Endothelial cell (in vitro differentiated cells): ENCODE measurements around the gene KRTAP2-1. TPM values are rescaled to one million over a fixed set of nuclear protein-coding genes. Genes with fewer than 3 reads are reported as not detected.
"Not testable (repeated sequence)": the region's sequence is repeated elsewhere in the genome, so short reads cannot be mapped to it uniquely, and the experiment has no call there.

Source experiments
- DNase-seq: peaks from one replicate; pipeline ENCODE4 v3.0.0; 2021; ENCODE audit warnings: low spot score
- H3K27ac Mint-ChIP-seq: one replicate; pipeline ENCODE4 v1.8.0; 2021; ENCODE audit warnings: mixed read lengths, inconsistent platforms; ENCODE audit not compliant: unreplicated experiment
- H3K27me3 Mint-ChIP-seq: one replicate; pipeline ENCODE4 v1.8.0; 2021; ENCODE audit warnings: mild to moderate bottlenecking, moderate library complexity, mixed read lengths, inconsistent platforms; ENCODE audit not compliant: unreplicated experiment
- H3K36me3 Mint-ChIP-seq: one replicate; pipeline ENCODE4 v1.8.0; 2021; ENCODE audit warnings: mild to moderate bottlenecking, low read depth, mixed read lengths, inconsistent platforms; ENCODE audit not compliant: unreplicated experiment
- H3K4me1 Mint-ChIP-seq: one replicate; pipeline ENCODE4 v1.8.0; 2021; ENCODE audit warnings: mild to moderate bottlenecking, mixed read lengths, inconsistent platforms; ENCODE audit not compliant: unreplicated experiment
- H3K4me3 Mint-ChIP-seq: one replicate; pipeline ENCODE4 v1.8.0; 2021; ENCODE audit warnings: mild to moderate bottlenecking, mixed read lengths, inconsistent platforms; ENCODE audit not compliant: unreplicated experiment
- H3K9me3 Mint-ChIP-seq: one replicate; pipeline ENCODE4 v1.8.0; 2021; ENCODE audit warnings: mixed read lengths, inconsistent platforms; ENCODE audit not compliant: unreplicated experiment
- long read RNA-seq: library from polyadenylated mRNA; unstranded; transcript quantifications from one replicate; pipeline ENCODE4 v2.0.0, GENCODE V29; 2020; ENCODE audit not compliant: unreplicated experiment
- total RNA-seq: library from RNA; stranded (reverse); fragmentation: NEBNext Ultra II Directional; extraction: Animal tissue kit (Norgen Biotek cat#: 25700); gene quantifications from one replicate; pipeline ENCODE4 v1.2.1, GENCODE V29; 2021; ENCODE audit not compliant: unreplicated experiment
- TF ChIP-seq, protein P1 (sequence below): fragments of 200-600 bp; sonication (generic); IDR thresholded peaks from one replicate; pipeline ENCODE4 v1.5.0; 2021; ENCODE audit warnings: antibody characterized with exemption; ENCODE audit not compliant: unreplicated experiment

The KRTAP2-1 gene, protein sequence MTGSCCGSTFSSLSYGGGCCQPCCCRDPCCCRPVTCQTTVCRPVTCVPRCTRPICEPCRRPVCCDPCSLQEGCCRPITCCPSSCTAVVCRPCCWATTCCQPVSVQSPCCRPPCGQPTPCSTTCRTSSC
- total RNA-seq: not detected
- long read RNA-seq: 0 reads

DNA sequence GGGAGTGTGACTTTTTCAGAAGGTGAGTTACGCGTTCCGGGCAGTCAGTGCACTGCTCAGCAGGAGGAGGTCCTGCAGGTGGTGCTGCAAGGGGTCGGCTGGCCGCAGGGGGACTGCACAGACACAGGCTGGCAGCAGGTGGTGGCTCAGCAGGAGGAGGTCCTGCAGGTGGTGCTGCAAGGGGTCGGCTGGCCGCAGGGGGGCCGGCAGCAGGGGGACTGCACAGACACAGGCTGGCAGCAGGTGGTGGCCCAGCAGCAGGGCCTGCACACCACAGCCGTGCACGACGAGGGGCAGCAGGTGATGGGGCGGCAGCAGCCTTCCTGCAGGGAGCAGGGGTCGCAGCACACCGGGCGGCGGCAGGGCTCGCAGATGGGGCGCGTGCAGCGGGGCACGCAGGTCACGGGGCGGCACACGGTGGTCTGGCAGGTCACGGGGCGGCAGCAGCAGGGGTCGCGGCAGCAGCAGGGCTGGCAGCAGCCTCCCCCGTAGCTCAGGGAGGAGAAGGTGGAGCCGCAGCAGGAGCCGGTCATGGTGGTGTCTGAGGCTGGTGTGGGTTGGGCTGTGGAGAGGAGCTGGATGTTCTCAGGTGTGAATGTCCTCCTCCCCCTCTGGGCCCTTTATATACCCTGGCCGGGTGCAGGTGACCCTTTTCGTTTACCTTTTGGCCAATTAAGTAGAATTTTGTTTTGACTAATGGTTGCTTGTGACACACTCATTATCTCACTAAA, at the start of gene KRTAP2-1:
Gene KRTAP2-1 (minus strand): TSS at position 582 of the 731 bp plus-strand sequence. CDS start 49 bp downstream, at position 533.
- H3K27ac Mint-ChIP-seq, DNase-seq, H3K4me3 Mint-ChIP-seq, H3K36me3 Mint-ChIP-seq, H3K4me1 Mint-ChIP-seq, H3K9me3 Mint-ChIP-seq, H3K27me3 Mint-ChIP-seq: not testable (repeated sequence)

DNA sequence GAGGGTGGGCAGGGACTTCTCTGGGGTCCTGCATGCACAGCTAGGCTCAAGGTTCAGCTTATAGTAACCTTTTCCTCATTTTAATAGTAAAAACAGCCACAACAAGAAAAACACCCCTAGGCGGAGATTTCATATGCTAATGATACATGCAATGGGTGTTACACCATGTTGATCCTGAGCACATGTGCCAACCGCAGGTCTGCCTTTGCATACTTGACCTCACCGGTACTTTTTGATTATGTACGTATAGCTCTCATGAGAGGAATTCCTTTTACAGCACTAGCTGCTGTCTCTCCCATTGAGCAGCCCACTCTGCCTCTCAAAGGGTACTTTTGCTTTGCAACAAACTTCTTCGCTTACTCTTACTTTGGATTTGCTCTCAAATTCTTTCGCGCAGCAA, 48.9 kb upstream of the KRTAP2-1 start:
- Mint-ChIP-seq H3K36me3 (no peaks in the 10 kb centered on the region), H3K27ac (no peak overlapping the region), H3K27me3 (no peaks in the 10 kb centered on the region), H3K4me1 (no peaks in the 10 kb centered on the region), H3K4me3 (no peak overlapping the region), H3K9me3 (no peaks in the 10 kb centered on the region)
- DNase-seq: no peak
- TF ChIP-seq, protein P1, sequence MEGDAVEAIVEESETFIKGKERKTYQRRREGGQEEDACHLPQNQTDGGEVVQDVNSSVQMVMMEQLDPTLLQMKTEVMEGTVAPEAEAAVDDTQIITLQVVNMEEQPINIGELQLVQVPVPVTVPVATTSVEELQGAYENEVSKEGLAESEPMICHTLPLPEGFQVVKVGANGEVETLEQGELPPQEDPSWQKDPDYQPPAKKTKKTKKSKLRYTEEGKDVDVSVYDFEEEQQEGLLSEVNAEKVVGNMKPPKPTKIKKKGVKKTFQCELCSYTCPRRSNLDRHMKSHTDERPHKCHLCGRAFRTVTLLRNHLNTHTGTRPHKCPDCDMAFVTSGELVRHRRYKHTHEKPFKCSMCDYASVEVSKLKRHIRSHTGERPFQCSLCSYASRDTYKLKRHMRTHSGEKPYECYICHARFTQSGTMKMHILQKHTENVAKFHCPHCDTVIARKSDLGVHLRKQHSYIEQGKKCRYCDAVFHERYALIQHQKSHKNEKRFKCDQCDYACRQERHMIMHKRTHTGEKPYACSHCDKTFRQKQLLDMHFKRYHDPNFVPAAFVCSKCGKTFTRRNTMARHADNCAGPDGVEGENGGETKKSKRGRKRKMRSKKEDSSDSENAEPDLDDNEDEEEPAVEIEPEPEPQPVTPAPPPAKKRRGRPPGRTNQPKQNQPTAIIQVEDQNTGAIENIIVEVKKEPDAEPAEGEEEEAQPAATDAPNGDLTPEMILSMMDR: no peak

DNA sequence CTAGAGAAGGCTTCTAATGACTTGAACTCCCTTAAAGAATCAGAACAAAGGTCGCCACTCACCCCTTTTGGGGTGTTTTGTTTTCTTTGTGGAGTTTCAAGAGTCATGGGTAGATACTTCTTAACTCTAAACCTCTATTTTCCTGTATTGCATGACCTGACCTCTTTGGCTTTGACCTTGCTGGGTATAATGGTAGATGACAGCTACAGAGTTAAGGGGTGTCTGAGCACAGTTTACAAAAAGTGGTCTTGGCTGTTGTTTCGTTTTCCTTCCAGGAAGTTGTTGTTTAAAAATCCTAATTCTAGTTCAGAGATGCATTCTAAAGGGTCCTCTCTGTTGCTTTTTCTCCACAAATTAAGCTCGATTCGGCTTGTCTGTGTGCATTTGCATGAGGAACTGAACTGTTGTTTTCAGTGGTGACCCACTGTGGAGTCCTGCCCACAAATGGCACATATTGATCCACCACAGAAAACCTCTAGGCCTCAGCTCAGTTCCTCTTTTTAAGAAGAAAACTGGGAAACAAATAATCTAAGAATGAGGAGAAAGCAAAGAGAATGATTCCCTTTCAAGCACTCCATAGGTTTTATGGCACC, 41.7 kb upstream of the KRTAP2-1 start:
- H3K4me1 Mint-ChIP-seq, H3K27ac Mint-ChIP-seq, H3K4me3 Mint-ChIP-seq, H3K36me3 Mint-ChIP-seq, H3K27me3 Mint-ChIP-seq, DNase-seq, H3K9me3 Mint-ChIP-seq: not testable (repeated sequence)

DNA sequence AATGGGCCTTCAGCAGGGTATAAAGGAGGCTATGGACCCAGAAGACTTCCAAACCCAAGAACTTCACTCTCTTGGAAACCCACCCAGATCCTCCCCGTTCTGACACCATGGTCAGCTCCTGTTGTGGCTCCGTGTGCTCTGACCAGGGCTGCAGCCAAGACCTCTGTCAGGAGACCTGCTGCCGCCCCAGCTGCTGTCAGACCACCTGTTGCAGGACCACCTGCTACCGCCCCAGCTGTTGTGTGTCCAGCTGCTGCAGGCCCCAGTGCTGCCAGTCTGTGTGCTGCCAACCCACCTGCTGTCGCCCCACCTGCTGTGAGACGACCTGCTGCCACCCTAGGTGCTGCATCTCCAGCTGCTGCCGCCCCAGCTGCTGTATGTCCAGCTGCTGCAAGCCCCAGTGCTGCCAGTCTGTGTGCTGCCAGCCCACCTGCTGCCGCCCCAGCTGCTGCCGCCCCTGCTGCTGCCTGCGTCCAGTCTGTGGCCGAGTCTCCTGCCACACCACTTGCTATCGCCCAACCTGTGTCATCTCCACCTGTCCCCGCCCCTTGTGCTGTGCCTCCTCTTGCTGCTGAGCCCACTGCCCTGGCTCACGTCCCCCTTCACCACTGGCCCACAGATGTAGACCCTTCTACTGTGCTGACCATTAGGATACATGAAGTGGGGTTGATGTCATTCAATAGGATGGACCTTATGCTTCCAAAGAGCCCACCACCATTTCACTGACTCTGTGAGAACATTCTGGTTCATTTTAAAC, 37.2 kb upstream of the KRTAP2-1 start, which contains the start of gene KRTAP4-7:
Gene KRTAP4-7 (plus strand): TSS at position 51 of the 757 bp plus-strand sequence. CDS start 57 bp downstream, at position 108.
- H3K4me1 Mint-ChIP-seq, DNase-seq, H3K4me3 Mint-ChIP-seq, H3K9me3 Mint-ChIP-seq, H3K27ac Mint-ChIP-seq, H3K27me3 Mint-ChIP-seq, H3K36me3 Mint-ChIP-seq: not testable (repeated sequence)

DNA sequence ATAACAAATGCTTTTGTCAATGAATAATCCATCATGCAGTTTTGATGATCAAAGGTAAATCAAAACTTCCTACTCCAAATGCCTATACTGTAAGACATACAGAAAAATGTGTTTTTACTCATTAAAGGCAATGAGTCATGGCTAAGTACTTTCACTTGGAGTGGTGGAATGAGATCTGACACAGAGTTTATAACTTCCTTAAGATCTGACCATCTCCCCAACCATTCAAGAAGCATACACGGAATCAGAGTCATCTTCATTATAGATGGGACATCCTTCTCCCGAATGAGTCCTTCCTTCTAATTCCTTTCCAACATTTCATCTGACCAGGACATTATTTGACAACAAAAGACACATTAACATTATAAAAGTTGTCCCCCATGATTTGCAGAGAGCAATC, 36.3 kb upstream of the KRTAP2-1 start:
- not testable (repeated sequence) for H3K27ac Mint-ChIP-seq, H3K4me1 Mint-ChIP-seq, H3K36me3 Mint-ChIP-seq, H3K4me3 Mint-ChIP-seq, DNase-seq, H3K9me3 Mint-ChIP-seq, H3K27me3 Mint-ChIP-seq

DNA sequence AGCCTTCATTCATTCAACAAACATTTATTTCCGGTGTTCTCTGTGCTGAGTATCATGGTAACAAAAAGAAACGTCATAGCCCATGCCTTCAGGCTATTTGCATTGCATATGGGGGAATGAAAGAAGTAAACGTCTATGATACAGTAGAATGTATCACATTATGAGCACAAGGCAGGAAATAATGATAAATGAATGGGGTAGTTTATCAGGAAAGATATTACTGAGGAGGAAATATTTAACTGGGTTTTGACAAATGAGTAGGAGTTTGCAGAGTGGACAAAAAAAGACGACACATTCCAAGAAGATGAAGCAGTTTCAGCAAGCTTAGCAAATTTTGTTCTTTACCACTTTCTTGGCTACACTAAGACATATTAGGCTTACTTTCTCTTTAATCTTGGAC, 35.5 kb upstream of the KRTAP2-1 start:
- H3K9me3 Mint-ChIP-seq: no peaks in the 10 kb centered on the region
- no peaks in the 10 kb centered on the region for H3K27me3 Mint-ChIP-seq
- no peaks in the 10 kb centered on the region for H3K4me1 Mint-ChIP-seq
- no peak for DNase-seq
- no peak overlapping the region for H3K27ac Mint-ChIP-seq
- TF ChIP-seq, protein P1: no peak
- H3K4me3 Mint-ChIP-seq: no peak overlapping the region
- no peaks in the 10 kb centered on the region for H3K36me3 Mint-ChIP-seq
